A172 (cell line): ENCODE results near the gene CEP57L1. TPM values are rescaled to one million over a fixed set of nuclear protein-coding genes. Genes with fewer than 3 reads are reported as not detected.

Source experiments
- DNase-seq: peaks from one replicate; pipeline ENCODE4 v3.0.0-alpha.2; 2015; ENCODE audit warnings: low spot score
- total RNA-seq: library from RNA; depleted of rRNA; stranded (reverse); fragments of >200 nt; shearing (Covaris generic); gene quantifications from 2 replicates; pipeline ENCODE4 v1.2.3, GENCODE V29; 2014; rRNA removed

CEP57L1 gene
- total RNA-seq: 43.0 and 52.4 TPM in 2 replicates

- peak; percentile 92 for DNase-seq
Observed at GRCh38 chr6:109095036-109095834, at the start of gene CEP57L1. Gene CEP57L1 (plus strand): TSS chr6:109095507. CDS start chr6:109145222, 49,715 bp downstream.

GRCh38 chr6:109048176-109048575, 47.1 kb upstream of the CEP57L1 start:
- no peak for DNase-seq

GRCh38 chr6:109048670-109049415, 46.5 kb upstream of the CEP57L1 start:
- no peak for DNase-seq

- no peak for DNase-seq
Observed at GRCh38 chr6:109050012-109050411, 45.3 kb upstream of the CEP57L1 start.

GRCh38 chr6:109050447-109051102, 44.7 kb upstream of the CEP57L1 start:
- DNase-seq: no peak

GRCh38 chr6:109051301-109052017, 43.8 kb upstream of the CEP57L1 start:
- DNase-seq: no peak

- no peak for DNase-seq
Observed at GRCh38 chr6:109052018-109052651, 43.2 kb upstream of the CEP57L1 start.

- DNase-seq: no peak
Observed at GRCh38 chr6:109052852-109053251, 42.5 kb upstream of the CEP57L1 start.

- no peak for DNase-seq
Observed at GRCh38 chr6:109053336-109053735, 42.0 kb upstream of the CEP57L1 start.

- DNase-seq: no peak
Observed at GRCh38 chr6:109055771-109056235, 39.5 kb upstream of the CEP57L1 start.

GRCh38 chr6:109056661-109057060, 38.6 kb upstream of the CEP57L1 start:
- no peak for DNase-seq

- no peak for DNase-seq
Observed at GRCh38 chr6:109058620-109059019, 36.7 kb upstream of the CEP57L1 start.

- no peak for DNase-seq
Observed at GRCh38 chr6:109059153-109059552, 36.2 kb upstream of the CEP57L1 start.

- peak; percentile 15 for DNase-seq
Observed at GRCh38 chr6:109059571-109060021, 35.7 kb upstream of the CEP57L1 start.

GRCh38 chr6:109060571-109060970, 34.7 kb upstream of the CEP57L1 start:
- no peak for DNase-seq

- DNase-seq: no peak
Observed at GRCh38 chr6:109062216-109062615, 33.1 kb upstream of the CEP57L1 start.

GRCh38 chr6:109062767-109063352, 32.4 kb upstream of the CEP57L1 start:
- no peak for DNase-seq

GRCh38 chr6:109069746-109070145, 25.6 kb upstream of the CEP57L1 start:
- DNase-seq: no peak

GRCh38 chr6:109071125-109071917, 24.0 kb upstream of the CEP57L1 start:
- no peak for DNase-seq
